Measurements from ENCODE around the gene CHI3L1. TPM values are rescaled to one million over a fixed set of nuclear protein-coding genes. Genes with fewer than 3 reads are reported as not detected.

CHI3L1 gene
- total and polyA plus RNA-seq, 2 experiments from 2014 or later, result 8.4 to 21.8 TPM

GRCh38 chr1:203139976-203140475 lies 46.5 kb downstream of the CHI3L1 start:
- Histone ChIP-seq H3K27me3 (no peaks in the 10 kb centered on the region), H3K4me1 (ENCODE audit: insufficient read depth) (peaks cover 6% of the 10 kb centered on the region), H3K9me2 (replicated peaks; ENCODE audit: insufficient read depth) (no peaks in the 10 kb centered on the region), H2AFZ (no peak overlapping the region), H3K9me3 (ENCODE audit: low read depth) (no peaks in the 10 kb centered on the region), H3K4me2 (no peak overlapping the region), H3K27ac (no peak overlapping the region), H3K4me3 (no peak overlapping the region), H3K79me2 (no peaks in the 10 kb centered on the region), H4K20me1 (ENCODE audit: insufficient read depth, poor library complexity, severe bottlenecking) (no peaks in the 10 kb centered on the region), H3K36me3 (replicated peaks; ENCODE audit: insufficient read depth, low read depth) (no peaks in the 10 kb centered on the region)
- no peak for TF ChIP-seq CTCF (IDR thresholded peaks at IDR 0.05; ENCODE audit: poor library complexity)
- TF ChIP-seq EZH2 (IDR thresholded peaks at IDR 0.05; ENCODE audit: borderline replicate concordance), result no peak
- no peak for TF ChIP-seq EZH2phosphoT487 (IDR thresholded peaks at IDR 0.05; ENCODE audit: low read depth, severe bottlenecking, unreplicated experiment)
- no peak for DNase-seq (ENCODE audit: low spot score)
- WGBS (ENCODE audit: low lambda C conversion rate, missing lambda C conversion rate), result 92% methylated on average over 8 of the region's 8 CpGs

GRCh38 chr1:203138066-203138465 lies 48.4 kb downstream of the CHI3L1 start:
- TF ChIP-seq CTCF (IDR thresholded peaks at IDR 0.05; ENCODE audit: poor library complexity), result no peak
- TF ChIP-seq EZH2 (IDR thresholded peaks at IDR 0.05; ENCODE audit: borderline replicate concordance), result no peak
- no peak for TF ChIP-seq EZH2phosphoT487 (IDR thresholded peaks at IDR 0.05; ENCODE audit: low read depth, severe bottlenecking, unreplicated experiment)
- H3K4me3 ChIP-seq, result no peak overlapping the region

GRCh38 chr1:203137324-203137723 lies 49.2 kb downstream of the CHI3L1 start:
- Histone ChIP-seq H3K27me3 (no peaks in the 10 kb centered on the region), H3K27ac (no peak overlapping the region), H2AFZ (no peak overlapping the region), H3K79me2 (no peaks in the 10 kb centered on the region), H3K9me2 (replicated peaks; ENCODE audit: insufficient read depth) (no peaks in the 10 kb centered on the region), H3K36me3 (replicated peaks; ENCODE audit: insufficient read depth, low read depth) (no peaks in the 10 kb centered on the region), H3K9me3 (ENCODE audit: low read depth) (no peaks in the 10 kb centered on the region), H3K4me3 (no peak overlapping the region), H4K20me1 (ENCODE audit: insufficient read depth, poor library complexity, severe bottlenecking) (no peaks in the 10 kb centered on the region), H3K4me2 (no peak overlapping the region), H3K4me1 (ENCODE audit: insufficient read depth) (peaks cover 10% of the 10 kb centered on the region)
- 89% methylated on average over 4 of the region's 4 CpGs for WGBS (ENCODE audit: low lambda C conversion rate, missing lambda C conversion rate)
- no peak for DNase-seq (ENCODE audit: low spot score)
- TF ChIP-seq EZH2phosphoT487 (IDR thresholded peaks at IDR 0.05; ENCODE audit: low read depth, severe bottlenecking, unreplicated experiment) (no peak), CTCF (IDR thresholded peaks at IDR 0.05; ENCODE audit: poor library complexity) (no peak), EZH2 (IDR thresholded peaks at IDR 0.05; ENCODE audit: borderline replicate concordance) (no peak)

More at GRCh38 chr1:203138066-203138465, 48.4 kb downstream of the CHI3L1 start:
- DNase-seq (ENCODE audit: low spot score), result no peak
- H3K27ac ChIP-seq, result no peak overlapping the region
- no peaks in the 10 kb centered on the region for H3K9me3 ChIP-seq (ENCODE audit: low read depth)
- 92% methylated on average over 3 of the region's 3 CpGs for WGBS (ENCODE audit: low lambda C conversion rate, missing lambda C conversion rate)
- no peak overlapping the region for H3K4me2 ChIP-seq
- peaks cover 10% of the 10 kb centered on the region for H3K4me1 ChIP-seq (ENCODE audit: insufficient read depth)
- no peaks in the 10 kb centered on the region for H3K79me2 ChIP-seq
- no peaks in the 10 kb centered on the region for H4K20me1 ChIP-seq (ENCODE audit: insufficient read depth, poor library complexity, severe bottlenecking)
- H3K27me3 ChIP-seq, result no peaks in the 10 kb centered on the region
- no peak overlapping the region for H2AFZ ChIP-seq
- H3K36me3 ChIP-seq (replicated peaks; ENCODE audit: insufficient read depth, low read depth), result no peaks in the 10 kb centered on the region
- H3K9me2 ChIP-seq (replicated peaks; ENCODE audit: insufficient read depth), result no peaks in the 10 kb centered on the region
